GM21390 (cell line): ENCODE results near the gene DSCAM.

Source experiments
- ATAC-seq: cut with Tn5 transposase; IDR thresholded peaks from one replicate; pipeline ENCODE4 v1.9.1; 2021; ENCODE audit not compliant: unreplicated experiment

Gene DSCAM

GRCh38 chr21:40620386-40621145 lies 226.4 kb downstream of the DSCAM start:
- ATAC-seq, result no peak

GRCh38 chr21:40618191-40618973 lies 228.6 kb downstream of the DSCAM start:
- ATAC-seq, result no peak

GRCh38 chr21:40616377-40616704 lies 230.6 kb downstream of the DSCAM start:
- ATAC-seq, result no peak

- no peak for ATAC-seq
These were observed 231.2 kb downstream of the DSCAM start for GRCh38 chr21:40615505-40616376.

- ATAC-seq, result no peak
These were observed 233.4 kb downstream of the DSCAM start for GRCh38 chr21:40613546-40614030.

- ATAC-seq, result no peak
These were observed 236.6 kb downstream of the DSCAM start for GRCh38 chr21:40610345-40610744.

GRCh38 chr21:40606341-40606740 lies 240.6 kb downstream of the DSCAM start:
- ATAC-seq, result no peak

GRCh38 chr21:40605094-40605493 lies 241.9 kb downstream of the DSCAM start:
- ATAC-seq, result no peak

GRCh38 chr21:40603774-40604173 lies 243.2 kb downstream of the DSCAM start:
- no peak for ATAC-seq

- ATAC-seq, result no peak
These were observed 244.9 kb downstream of the DSCAM start for GRCh38 chr21:40602080-40602479.

GRCh38 chr21:40595806-40596205 lies 251.2 kb downstream of the DSCAM start:
- ATAC-seq, result no peak

- ATAC-seq, result no peak
These were observed 259.1 kb downstream of the DSCAM start for GRCh38 chr21:40587736-40588346.

GRCh38 chr21:40586575-40586974 lies 260.4 kb downstream of the DSCAM start:
- ATAC-seq, result no peak

GRCh38 chr21:40577285-40578043 lies 269.5 kb downstream of the DSCAM start:
- ATAC-seq, result no peak

- ATAC-seq, result no peak
These were observed 271.0 kb downstream of the DSCAM start for GRCh38 chr21:40575976-40576375.

- no peak for ATAC-seq
These were observed 277.6 kb downstream of the DSCAM start for GRCh38 chr21:40569357-40569756.

GRCh38 chr21:40568807-40569206 lies 278.2 kb downstream of the DSCAM start:
- no peak for ATAC-seq

- ATAC-seq, result no peak
These were observed 279.5 kb downstream of the DSCAM start for GRCh38 chr21:40567501-40567900.

- no peak for ATAC-seq
These were observed 280.5 kb downstream of the DSCAM start for GRCh38 chr21:40566486-40566885.

GRCh38 chr21:40564318-40564717 lies 282.6 kb downstream of the DSCAM start:
- no peak for ATAC-seq
